Measurements from ENCODE around the gene SPTLC3. TPM values are rescaled to one million over a fixed set of nuclear protein-coding genes. Genes with fewer than 3 reads are reported as not detected.

The SPTLC3 gene
- total and polyA plus RNA-seq, 4 experiments from 2014 or later: 0.06 to 0.89 (median 0.33) TPM

GRCh38 chr20:12967932-12968331 lies 40.8 kb upstream of the SPTLC3 start:
- Histone ChIP-seq H3K36me3 (ENCODE audit: insufficient read depth, low read length) (no peaks in the 10 kb centered on the region), H3K4me3 (ENCODE audit: low read length in 2 of 2) (no peak overlapping the region), H3K4me1 (ENCODE audit: insufficient read depth, low read length) (no peaks in the 10 kb centered on the region), H3K27me3 (ENCODE audit: insufficient read depth, low read length) (no peaks in the 10 kb centered on the region), H3K27ac (ENCODE audit: low read depth, low read length) (no peak overlapping the region), H3K9me3 (ENCODE audit: control insufficient read depth in 1 of 2, low read length in 2 of 2) (no peaks in the 10 kb centered on the region)
- intact Hi-C loops (cut with micrococcal nuclease): no loop called here
- CTCF ChIA-PET (ENCODE audit: partially characterized antibody): no interaction called here
- Mint-ChIP-seq H3K36me3 (no peaks in the 10 kb centered on the region), H3K4me3 (no peak overlapping the region), H3K4me1 (peaks cover 0 to 2% (median 0%) of the 10 kb centered on the region in 4 donors), H3K9me3 (peaks cover 0 to 3% (median 0%) of the 10 kb centered on the region in 8 donors), H3K27me3 (no peaks in the 10 kb centered on the region), H3K27ac (peak overlapping the region in 1 of 7 donors; percentile 8)
- DNase-seq: no peak
- POLR2A ChIA-PET (ENCODE audit: partially characterized antibody): no interaction called here

GRCh38 chr20:12968472-12968871 lies 40.3 kb upstream of the SPTLC3 start:
- no peak overlapping the region for H3K4me3 Mint-ChIP-seq
- intact Hi-C loops (cut with micrococcal nuclease): no loop called here
- no peak for DNase-seq
- Histone ChIP-seq H3K4me3 (ENCODE audit: low read length in 2 of 2) (no peak overlapping the region), H3K9me3 (ENCODE audit: control insufficient read depth in 1 of 2, low read length in 2 of 2) (no peaks in the 10 kb centered on the region), H3K27me3 (ENCODE audit: insufficient read depth, low read length) (no peaks in the 10 kb centered on the region), H3K36me3 (ENCODE audit: insufficient read depth, low read length) (no peaks in the 10 kb centered on the region), H3K4me1 (ENCODE audit: insufficient read depth, low read length) (no peaks in the 10 kb centered on the region), H3K27ac (ENCODE audit: low read depth, low read length) (no peak overlapping the region)
- H3K9me3 Mint-ChIP-seq: peaks cover 0 to 3% (median 0%) of the 10 kb centered on the region in 8 donors
- H3K4me1 Mint-ChIP-seq: peaks cover 0 to 2% (median 0%) of the 10 kb centered on the region in 4 donors
- POLR2A ChIA-PET (ENCODE audit: partially characterized antibody): no interaction called here
- H3K27me3 Mint-ChIP-seq: no peaks in the 10 kb centered on the region
- CTCF ChIA-PET (ENCODE audit: partially characterized antibody): no interaction called here
- H3K27ac Mint-ChIP-seq: no peak overlapping the region
- H3K36me3 Mint-ChIP-seq: no peaks in the 10 kb centered on the region

- no peaks in the 10 kb centered on the region for H3K27me3 ChIP-seq (ENCODE audit: insufficient read depth, low read length)
- ChIA-PET CTCF (ENCODE audit: partially characterized antibody) (interaction anchor here (0.7 kb wide), 1 partner anchor 66 kb away, joined by 3 read pairs; no protein-coding TSS in a partner anchor), POLR2A (ENCODE audit: partially characterized antibody) (no interaction called here)
- H3K27me3 Mint-ChIP-seq: no peaks in the 10 kb centered on the region
- H3K4me3 ChIP-seq (ENCODE audit: low read length in 2 of 2): no peak overlapping the region
- no peak overlapping the region for H3K27ac Mint-ChIP-seq
- no peak overlapping the region for H3K4me3 Mint-ChIP-seq
- H3K36me3 ChIP-seq (ENCODE audit: insufficient read depth, low read length): no peaks in the 10 kb centered on the region
- H3K4me1 Mint-ChIP-seq: peaks cover 0 to 2% (median 0%) of the 10 kb centered on the region in 4 donors
- DNase-seq: no peak
- no peaks in the 10 kb centered on the region for H3K36me3 Mint-ChIP-seq
- peaks cover 0 to 3% (median 0%) of the 10 kb centered on the region in 8 donors for H3K9me3 Mint-ChIP-seq
- no peaks in the 10 kb centered on the region for H3K9me3 ChIP-seq (ENCODE audit: control insufficient read depth in 1 of 2, low read length in 2 of 2)
- no peak overlapping the region for H3K27ac ChIP-seq (ENCODE audit: low read depth, low read length)
- H3K4me1 ChIP-seq (ENCODE audit: insufficient read depth, low read length): no peaks in the 10 kb centered on the region
- intact Hi-C loops (cut with micrococcal nuclease): no loop called here
These were observed 39.6 kb upstream of the SPTLC3 start for GRCh38 chr20:12969071-12969669.

DNA sequence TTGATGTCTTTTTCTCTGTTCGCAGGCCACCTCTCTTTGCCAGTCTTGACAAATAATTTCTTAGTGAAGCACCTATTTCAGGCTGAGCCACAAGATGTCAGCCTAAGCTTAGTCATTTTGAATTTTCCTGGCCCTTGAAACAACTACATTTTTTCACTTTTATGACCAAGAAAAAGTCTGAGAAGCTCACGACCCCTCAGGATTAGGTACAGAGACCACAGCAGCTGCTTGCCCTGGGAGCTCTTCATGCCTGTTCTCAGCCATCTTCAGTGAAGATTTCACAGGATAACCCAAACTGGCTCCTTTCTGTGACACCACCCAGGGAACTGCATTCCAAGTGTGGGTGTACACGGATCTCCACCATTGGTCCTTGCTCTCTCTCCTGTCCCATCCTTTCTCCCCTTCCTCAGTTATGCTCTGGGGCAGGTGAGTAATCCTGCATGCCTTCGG lies 38.4 kb upstream of the SPTLC3 start:
- Histone ChIP-seq H3K9me3 (ENCODE audit: control insufficient read depth in 1 of 2, low read length in 2 of 2) (no peaks in the 10 kb centered on the region), H3K27ac (ENCODE audit: low read depth, low read length) (no peak overlapping the region), H3K36me3 (ENCODE audit: insufficient read depth, low read length) (no peaks in the 10 kb centered on the region), H3K27me3 (ENCODE audit: insufficient read depth, low read length) (no peaks in the 10 kb centered on the region), H3K4me3 (ENCODE audit: low read length in 2 of 2) (no peak overlapping the region), H3K4me1 (ENCODE audit: insufficient read depth, low read length) (no peaks in the 10 kb centered on the region)
- POLR2A ChIA-PET (ENCODE audit: partially characterized antibody): no interaction called here
- peak in 3 of 5 donors; percentile 2 to 22 (median 4) for DNase-seq
- H3K9me3 Mint-ChIP-seq: peaks cover 0 to 3% (median 0%) of the 10 kb centered on the region in 8 donors
- H3K4me1 Mint-ChIP-seq: no peaks in the 10 kb centered on the region
- H3K27ac Mint-ChIP-seq: no peak overlapping the region
- no peak overlapping the region for H3K4me3 Mint-ChIP-seq
- intact Hi-C loops (cut with micrococcal nuclease): loop anchor here (10.0 kb wide), 1 partner anchor 574 kb away; no protein-coding TSS in a partner anchor
- peaks cover 0 to 2% of the 10 kb centered on the region in 2 donors for H3K27me3 Mint-ChIP-seq
- CTCF ChIA-PET (ENCODE audit: partially characterized antibody): no interaction called here
- H3K36me3 Mint-ChIP-seq: no peaks in the 10 kb centered on the region

DNA sequence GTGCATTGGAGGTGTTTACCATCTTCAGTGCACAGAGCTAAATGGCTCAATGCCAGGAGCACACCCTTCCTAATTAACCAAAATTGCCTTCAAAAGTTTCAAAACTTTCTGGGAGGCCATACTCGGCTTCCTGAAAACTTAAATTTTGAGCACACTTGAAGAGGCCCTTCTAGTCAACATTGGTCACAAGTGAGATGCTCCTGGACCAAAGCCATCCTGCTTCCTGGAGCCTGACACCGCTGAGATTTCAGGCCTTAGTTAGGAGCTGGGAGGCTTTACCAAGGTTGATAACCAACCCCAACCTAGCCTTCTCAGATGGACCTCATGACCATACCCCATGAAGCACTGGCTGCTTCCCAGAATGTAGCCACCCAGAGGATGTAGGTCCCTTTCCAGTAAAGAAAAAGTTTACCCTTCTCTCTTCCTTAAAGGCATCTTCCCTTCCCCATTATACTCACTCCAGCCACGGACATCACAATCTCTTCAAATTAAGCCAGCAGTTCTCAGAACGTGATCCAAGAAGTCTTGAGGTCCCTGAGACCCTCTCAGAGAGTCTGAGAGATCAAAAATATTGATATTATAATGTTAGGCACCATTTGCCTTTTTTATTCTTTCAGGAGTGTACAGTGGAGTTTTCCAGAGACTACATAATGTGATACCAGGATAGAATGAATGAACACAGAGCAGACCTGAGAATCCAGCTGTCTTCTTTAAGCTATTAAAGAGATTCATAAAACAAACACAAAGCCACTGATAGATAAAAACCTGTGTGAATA lies 32.8 kb upstream of the SPTLC3 start:
- no peaks in the 10 kb centered on the region for H3K4me1 ChIP-seq (ENCODE audit: insufficient read depth, low read length)
- no peak for DNase-seq
- no peak overlapping the region for H3K27ac ChIP-seq (ENCODE audit: low read depth, low read length)
- Mint-ChIP-seq H3K4me3 (no peak overlapping the region), H3K27ac (no peak overlapping the region), H3K27me3 (peaks cover 0 to 2% of the 10 kb centered on the region in 2 donors), H3K9me3 (peaks cover 0 to 2% (median 0%) of the 10 kb centered on the region in 8 donors), H3K36me3 (no peaks in the 10 kb centered on the region), H3K4me1 (no peaks in the 10 kb centered on the region)
- no peak overlapping the region for H3K4me3 ChIP-seq (ENCODE audit: low read length in 2 of 2)
- H3K27me3 ChIP-seq (ENCODE audit: insufficient read depth, low read length): peaks cover 6% of the 10 kb centered on the region
- intact Hi-C loops (cut with micrococcal nuclease): loop anchor here (10.0 kb wide), 1 partner anchor 569 kb away; no protein-coding TSS in a partner anchor
- H3K9me3 ChIP-seq (ENCODE audit: control insufficient read depth in 1 of 2, low read length in 2 of 2): no peaks in the 10 kb centered on the region
- no peaks in the 10 kb centered on the region for H3K36me3 ChIP-seq (ENCODE audit: insufficient read depth, low read length)
- ChIA-PET POLR2A (ENCODE audit: partially characterized antibody) (no interaction called here), CTCF (ENCODE audit: partially characterized antibody) (interaction anchor here (1.2 kb wide), 1 partner anchor 10 kb away, joined by 3 read pairs; no protein-coding TSS in a partner anchor)

GRCh38 chr20:12976720-12977309 lies 32.0 kb upstream of the SPTLC3 start:
- Mint-ChIP-seq H3K27me3 (peaks cover 0 to 2% of the 10 kb centered on the region in 2 donors), H3K36me3 (no peaks in the 10 kb centered on the region), H3K4me1 (no peaks in the 10 kb centered on the region), H3K27ac (no peak overlapping the region), H3K9me3 (peaks cover 0 to 2% (median 0%) of the 10 kb centered on the region in 8 donors), H3K4me3 (no peak overlapping the region)
- no peaks in the 10 kb centered on the region for H3K9me3 ChIP-seq (ENCODE audit: control insufficient read depth in 1 of 2, low read length in 2 of 2)
- no peak for DNase-seq
- no peak overlapping the region for H3K4me3 ChIP-seq (ENCODE audit: low read length in 2 of 2)
- no peak overlapping the region for H3K27ac ChIP-seq (ENCODE audit: low read depth, low read length)
- H3K36me3 ChIP-seq (ENCODE audit: insufficient read depth, low read length): no peaks in the 10 kb centered on the region
- no peaks in the 10 kb centered on the region for H3K4me1 ChIP-seq (ENCODE audit: insufficient read depth, low read length)
- peaks cover 6% of the 10 kb centered on the region for H3K27me3 ChIP-seq (ENCODE audit: insufficient read depth, low read length)
- ChIA-PET POLR2A (ENCODE audit: partially characterized antibody) (no interaction called here), CTCF (ENCODE audit: partially characterized antibody) (no interaction called here)
- intact Hi-C loops (cut with micrococcal nuclease): loop anchor here (10.0 kb wide), 1 partner anchor 568 kb away; no protein-coding TSS in a partner anchor

All from CD4-positive, alpha-beta memory T cell (primary cell).